ENCODE measurements around the gene IFI35.
"Not testable (repeated sequence)": the region's sequence is repeated elsewhere in the genome, so short reads cannot be mapped to it uniquely, and the experiment has no call there.

Gene IFI35

DNA sequence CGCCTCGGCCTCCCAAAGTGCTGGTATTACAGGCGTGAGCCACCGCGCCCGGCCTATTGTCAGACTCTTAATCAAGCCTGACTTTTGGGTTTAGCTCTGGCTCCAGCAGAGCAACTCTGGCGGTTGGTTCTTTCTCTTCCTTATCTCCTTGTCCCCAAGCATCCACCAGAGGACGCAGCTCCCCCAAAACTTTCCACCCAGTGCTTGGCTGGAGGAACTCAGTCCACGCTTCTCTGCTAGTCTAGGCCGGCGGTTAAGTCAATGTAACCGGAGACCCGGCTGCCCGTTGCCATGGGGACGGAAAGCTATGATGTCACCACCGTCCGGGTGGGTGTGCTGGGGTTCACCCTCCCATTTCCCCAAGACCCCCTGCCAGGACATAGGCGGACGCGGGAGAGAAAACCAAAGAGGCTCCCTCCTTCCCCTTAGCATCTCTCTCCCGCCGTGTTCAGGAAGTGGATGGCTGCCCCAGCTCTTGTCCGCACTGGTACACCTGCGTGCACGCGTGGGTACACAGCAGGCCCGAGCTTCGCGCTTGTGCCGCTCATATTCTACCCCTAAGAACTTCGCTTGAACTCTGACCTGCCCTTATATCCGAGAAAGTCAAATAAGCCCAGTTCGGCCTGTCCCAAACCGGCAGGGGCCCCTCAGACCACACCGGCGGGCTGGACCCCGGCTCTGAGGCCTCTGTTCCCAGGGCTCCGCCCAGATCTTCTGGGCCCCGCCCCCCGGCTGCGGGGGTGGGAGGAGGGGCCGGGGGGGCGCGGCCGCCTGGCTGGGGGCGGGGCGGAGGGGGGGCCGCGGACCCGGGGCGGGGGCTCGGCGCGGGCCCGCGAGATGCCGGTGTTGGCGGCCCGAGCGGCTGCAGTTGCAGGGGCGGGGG lies 18.1 kb downstream of the IFI35 start, which contains the start of gene RND2:
TSS of gene RND2 (plus strand) at position 825 of the 883 bp plus-strand sequence. CDS start 117 bp downstream, outside the sequence.
- DNase-seq = peak; percentile 74

DNA sequence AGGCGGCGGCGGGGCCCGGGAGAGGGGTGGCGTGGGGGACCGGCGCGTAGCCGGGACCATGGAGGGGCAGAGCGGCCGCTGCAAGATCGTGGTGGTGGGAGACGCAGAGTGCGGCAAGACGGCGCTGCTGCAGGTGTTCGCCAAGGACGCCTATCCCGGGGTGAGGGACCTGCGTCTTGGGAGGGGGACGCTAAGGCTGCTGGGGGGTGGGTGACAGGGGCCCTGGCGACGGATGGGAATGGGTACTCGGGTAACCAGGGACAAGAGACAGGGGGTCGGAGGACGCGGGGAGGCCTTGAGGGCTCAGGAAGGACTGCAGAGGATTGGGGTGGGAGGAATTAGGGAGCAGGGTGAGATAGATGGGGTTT lies 18.7 kb downstream of the IFI35 start:
- no peak for DNase-seq

DNA sequence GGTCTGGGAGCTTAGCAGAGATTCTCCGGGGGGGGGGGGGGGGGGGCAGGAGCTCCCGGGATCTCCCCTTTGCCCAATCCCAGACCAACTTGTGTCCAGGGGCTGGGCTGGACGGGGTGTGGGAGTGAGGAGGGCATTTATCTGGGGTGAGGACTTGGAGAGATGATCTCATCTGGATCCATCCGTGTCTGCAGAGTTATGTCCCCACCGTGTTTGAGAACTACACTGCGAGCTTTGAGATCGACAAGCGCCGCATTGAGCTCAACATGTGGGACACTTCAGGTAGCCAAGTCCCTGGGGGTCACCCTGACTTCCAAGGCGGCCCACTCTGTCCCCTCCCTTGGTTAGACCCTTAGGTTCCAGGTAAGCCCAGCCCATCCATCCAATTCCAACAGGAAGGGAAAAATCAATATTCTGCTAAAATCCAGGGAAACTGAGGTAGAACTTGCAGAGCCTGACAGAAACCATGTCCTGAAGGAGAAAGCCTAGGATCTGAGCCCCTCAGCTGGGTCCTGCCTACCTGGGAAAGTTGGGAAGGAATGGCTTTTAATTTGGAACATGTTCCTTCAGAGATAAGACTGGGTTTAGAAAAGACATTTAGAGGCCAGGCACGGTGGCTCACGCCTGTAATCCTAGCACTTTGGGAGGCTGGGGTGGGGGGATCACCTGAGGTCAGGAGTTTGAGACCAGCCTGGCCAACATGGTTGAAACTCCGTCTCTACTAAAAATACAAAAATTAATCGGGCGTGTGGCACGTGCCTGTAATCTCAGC lies 19.4 kb downstream of the IFI35 start:
- no peak for DNase-seq

DNA sequence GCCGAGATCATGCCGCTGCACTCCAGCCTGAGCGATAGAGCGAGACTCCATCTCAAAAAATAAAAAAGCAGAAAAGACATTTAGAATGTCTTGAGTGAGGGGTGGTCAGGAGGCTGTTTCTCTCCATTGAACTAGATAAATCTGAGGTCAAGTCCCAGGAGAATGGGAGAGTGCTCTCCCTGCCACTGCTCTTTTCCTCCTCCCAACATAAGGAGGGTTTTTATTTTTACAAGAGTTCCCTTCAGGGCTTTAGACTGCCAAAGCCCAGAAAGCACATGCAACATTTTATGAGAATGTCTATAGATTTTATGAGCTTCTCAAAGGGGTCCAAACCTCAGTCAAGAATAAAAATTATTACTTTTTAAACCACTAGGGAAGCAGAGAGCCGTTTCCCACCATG lies 20.0 kb downstream of the IFI35 start:
- no peak for DNase-seq

DNA sequence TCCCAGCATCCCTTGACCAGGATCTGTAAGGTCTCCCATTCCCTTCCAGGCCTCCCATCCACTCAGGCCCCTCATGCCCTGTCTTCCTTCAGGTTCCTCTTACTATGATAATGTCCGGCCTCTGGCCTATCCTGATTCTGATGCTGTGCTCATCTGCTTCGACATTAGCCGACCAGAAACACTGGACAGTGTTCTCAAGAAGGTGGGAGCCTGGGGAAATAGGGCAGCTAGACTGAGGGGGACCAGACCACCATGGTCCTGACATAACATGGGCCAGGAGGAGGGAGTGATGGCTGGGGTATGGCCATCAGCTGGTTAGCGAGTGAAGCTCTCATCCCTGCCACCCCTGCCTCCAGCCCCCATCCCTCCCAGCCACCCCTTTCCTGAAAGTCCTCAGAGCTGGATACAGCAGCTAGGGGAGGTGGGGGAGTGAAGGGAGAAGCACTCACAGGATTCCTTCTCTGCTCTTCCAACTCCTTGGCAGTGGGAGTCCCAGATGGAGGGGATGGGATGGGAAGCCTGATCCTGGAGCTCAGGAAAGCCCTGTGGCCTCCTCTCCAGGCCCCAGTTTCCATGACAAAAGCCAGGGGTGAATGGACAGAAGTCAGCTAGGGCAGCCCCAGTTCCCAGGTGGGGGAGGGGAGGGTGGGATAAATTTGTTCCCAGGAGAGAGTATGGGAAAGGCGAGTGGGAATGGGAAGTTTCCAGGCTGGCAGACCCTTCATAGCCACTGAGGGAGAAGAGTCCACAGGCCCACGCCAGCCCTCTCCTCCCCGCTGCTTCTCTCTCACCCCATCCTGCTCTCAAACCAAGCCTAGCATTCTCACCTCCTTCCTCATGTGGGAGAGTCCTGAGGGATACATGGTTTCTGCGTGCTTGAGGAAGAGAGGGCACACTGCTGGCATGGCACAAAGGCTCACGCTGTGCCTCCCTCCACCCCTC lies 20.8 kb downstream of the IFI35 start:
- no peak for DNase-seq

DNA sequence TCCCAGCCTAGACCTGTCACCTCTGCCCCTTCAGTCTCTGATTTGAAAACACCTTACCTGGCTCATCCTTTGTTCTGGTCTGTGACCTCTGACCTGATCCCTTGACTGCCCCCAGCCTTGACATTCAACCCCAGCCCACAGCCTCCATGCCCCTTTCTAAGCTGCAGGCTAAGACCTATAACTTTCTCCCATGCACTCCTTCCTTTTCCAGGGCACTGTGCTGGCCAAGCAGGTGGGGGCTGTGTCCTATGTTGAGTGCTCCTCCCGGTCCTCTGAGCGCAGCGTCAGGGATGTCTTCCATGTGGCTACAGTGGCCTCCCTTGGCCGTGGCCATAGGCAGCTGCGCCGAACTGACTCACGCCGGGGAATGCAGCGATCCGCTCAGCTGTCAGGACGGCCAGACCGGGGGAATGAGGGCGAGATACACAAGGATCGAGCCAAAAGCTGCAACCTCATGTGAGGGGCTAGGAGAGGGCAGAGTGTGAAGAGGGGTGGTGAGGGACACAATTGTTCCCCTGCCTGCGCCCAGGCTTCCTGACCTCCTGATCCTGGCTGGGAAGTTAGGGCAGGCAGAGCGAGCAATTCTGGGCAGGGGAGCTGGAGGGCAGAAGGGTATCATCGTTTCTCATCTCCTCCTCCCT lies 21.8 kb downstream of the IFI35 start:
- DNase-seq = no peak

DNA sequence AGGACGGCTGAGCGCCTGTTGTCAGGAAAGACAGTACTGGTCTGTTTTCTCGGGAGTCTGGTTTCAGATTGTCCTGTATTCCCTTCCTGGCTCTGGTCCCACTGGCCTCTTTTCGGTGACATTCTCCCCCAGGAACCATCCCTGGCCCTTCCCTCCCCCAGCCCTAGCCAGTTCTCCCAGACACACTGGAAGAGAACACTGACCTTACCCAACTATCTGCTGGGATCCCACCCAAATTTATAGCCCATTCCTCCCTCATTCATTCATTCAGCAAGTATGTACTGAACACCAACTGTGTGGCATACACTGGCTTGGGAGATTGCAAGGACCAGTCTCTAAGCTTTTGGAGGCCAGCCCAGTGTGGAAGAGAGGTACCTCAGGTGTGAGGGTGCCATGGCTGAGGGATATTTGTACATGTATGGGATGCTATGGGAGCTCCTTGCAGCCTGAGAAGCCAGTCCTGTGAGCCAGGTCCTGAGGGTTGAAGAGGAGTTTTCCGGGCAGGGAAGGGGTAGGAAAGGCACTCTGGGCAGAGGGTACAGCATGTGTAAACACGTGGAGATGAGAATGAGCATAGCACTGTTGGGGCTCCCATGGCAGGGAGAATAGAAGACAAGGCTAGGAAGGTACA lies 23.7 kb downstream of the IFI35 start:
- no peak for DNase-seq

DNA sequence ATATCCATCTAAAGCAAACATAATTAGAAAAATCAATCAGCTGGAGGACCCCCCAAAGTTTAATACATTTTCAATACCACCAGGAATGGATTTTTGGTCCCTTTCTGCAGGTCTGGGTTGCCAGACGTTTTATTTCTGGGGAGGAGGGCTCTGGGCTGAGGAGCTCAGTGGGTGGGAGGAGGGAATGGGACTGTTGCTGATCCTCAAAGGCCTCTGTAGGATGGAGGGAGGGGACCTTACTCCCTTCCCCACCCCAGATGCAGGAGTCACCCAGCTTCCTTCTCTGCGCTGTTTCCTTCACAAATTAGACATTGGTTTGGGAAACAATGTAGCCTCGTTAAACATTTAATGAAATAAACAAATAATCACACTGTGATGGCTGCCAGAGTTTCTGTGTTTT lies 25.1 kb downstream of the IFI35 start:
- no peak for DNase-seq

DNA sequence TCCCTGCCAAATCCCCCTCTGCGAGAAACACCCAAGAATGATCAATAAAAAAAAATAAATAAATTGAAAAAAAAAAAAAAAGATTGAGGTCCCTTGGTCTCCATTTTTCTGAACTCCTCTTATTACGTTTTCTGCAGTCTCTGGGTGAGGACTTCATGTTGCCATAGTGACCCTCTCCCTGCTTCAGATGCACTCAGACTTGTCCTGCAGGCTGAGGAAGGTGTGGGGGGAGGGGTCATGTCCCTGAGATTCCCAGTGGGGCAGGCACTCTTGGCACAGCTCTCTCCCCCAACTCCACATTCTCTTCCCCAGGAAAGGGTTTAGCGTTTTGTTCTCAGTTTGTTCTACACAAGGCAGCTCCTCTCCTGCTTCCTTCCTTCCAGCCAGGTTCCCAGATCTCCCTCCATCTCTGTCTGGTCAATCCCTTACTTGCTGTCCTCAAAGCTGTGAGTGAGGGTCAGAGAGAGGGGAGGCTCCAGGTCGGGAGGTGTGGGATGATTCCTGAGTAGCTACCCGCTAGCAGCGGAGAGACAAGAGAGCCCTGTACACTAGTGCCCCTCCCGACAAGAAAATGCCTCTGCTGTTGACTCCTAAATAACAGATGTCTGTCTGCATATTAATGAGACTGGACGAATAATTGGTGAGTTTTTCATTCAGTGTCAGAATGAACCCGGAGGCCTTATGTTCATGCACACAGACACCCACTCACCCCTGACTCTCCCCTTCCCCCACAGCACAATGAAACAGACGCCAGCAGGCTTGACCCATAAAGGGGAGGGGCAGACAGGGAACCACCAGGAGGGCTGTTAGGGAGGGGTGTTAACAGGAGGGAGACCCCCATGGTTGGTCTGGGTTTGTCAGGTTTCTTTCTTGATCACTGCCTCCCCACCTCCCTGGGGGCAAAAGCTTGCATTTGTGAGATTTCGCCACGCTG lies 27.6 kb downstream of the IFI35 start:
- DNase-seq = no peak

DNA sequence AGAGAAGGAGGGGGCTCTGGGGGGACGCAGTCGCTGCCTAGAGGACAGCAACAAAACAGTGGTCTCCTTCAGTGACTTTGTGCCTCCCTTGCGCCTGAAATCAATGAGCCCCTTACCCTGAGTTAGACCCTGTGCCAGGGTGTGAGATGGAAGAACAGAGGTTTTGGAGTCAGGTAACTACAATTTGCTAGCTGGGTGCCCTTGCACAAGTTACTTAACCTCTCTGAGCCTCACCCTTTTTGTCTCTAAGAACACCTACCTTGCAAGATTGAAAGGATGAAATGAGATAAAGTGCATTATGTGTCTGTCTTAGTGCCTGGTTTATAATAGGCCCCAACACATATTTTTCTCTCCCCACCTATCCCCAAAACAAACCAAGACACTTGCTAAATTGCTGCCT lies 28.3 kb downstream of the IFI35 start:
- DNase-seq = no peak

DNA sequence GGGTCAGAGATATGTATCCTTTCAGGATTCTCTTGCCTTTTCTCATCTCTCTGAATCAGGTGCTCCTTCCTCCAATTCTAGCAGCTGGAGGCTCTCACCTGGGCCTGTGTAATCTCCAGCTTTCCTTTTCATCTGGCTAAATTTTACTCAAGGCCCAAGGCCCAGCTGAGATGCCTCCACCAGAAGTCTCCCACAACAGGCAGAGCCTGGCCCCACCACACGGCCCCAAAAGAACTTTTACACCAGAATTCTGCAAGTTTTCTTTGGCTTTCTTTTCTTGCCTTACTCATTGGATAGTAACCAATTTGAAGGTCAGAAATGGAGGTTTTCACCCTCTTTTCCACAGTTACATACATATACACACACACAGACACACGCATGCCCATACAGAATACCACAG lies 33.1 kb downstream of the IFI35 start:
- DNase-seq = no peak

DNA sequence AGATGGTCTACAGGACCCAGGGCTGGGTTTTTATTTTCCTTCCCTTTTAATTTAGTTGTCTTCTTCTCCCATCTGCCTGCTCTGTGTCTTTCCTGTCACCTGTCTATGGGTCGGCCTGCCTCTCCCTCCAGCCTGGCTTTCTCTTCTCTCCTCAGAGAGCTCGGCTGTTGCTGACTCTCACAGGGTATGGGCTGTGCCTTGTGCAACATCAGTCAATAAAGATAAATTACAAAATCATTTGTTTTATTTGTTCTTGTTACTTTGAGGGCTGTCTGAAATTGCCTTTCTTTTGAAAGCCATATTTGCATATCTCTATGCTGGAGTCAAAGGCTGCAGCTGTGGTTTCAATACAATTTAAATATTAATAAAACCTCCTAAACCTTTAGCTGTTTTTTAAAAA lies 34.1 kb downstream of the IFI35 start:
- no peak for DNase-seq

DNA sequence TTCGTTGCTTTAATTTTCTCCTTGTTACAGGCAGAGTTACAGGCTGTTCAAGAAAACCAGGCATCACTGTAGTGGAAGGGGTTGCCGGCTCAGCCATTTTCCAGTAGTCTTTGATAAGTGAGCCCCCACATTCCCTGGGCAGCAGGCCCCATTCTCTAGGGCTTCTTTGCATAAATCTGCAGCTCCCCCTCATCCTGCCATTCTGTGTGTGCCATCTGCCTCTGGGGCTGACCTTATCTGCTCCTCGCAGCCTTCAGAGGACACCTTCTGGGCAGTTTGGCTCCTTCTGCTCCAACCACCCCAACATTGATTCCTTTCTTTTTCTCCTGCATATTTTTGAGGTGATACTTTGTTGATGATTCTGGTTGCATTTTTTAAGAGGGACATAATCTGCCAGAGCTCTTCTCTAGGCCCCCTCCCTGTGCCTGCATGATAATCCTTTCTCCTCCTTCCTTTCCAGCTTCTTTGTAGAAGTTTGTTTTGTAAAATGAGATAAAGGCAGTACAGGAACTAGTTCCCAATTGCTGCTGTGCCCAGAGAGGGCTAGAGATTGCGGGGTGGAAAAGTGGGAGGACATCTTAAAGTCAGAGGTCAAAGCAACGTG lies 35.5 kb downstream of the IFI35 start:
- DNase-seq = no peak

DNA sequence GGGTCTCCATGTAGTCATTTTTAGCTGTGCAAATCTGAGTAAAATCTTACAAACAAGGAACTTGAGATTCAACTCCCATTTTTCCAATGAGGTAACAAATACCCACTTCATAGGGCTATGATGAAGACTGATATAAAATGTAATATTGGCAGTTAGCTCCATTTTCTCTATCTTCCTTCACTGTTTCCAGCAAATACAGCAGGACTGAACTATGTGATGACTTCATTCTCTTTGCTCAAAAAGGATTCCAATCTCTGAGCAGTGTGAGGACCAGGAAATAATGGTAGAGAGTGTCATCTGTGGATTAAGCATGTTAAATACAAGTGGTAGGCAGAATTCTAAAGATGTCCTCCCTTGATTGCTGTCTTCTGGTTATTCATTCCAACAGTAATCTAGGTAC lies 36.7 kb downstream of the IFI35 start:
- no peak for DNase-seq

DNA sequence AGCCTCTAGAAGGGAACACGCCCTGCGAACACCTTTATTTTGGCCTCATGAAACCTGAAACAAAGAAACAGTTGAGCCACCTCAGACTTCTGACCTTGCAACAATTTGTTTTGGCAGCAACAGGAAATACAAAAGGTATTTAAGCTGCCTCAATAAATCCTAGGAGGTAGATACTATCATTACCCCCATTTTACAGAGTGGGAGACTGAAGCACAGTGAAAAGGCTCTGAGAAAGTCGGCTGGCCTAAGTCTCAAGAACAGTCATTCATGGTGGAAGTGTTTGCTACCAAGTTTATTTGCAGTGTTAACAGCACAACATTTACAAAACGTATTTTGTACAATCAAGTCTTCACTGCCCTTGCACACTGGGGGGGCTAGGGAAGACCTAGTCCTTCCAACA lies 37.4 kb downstream of the IFI35 start:
- no peak for DNase-seq

DNA sequence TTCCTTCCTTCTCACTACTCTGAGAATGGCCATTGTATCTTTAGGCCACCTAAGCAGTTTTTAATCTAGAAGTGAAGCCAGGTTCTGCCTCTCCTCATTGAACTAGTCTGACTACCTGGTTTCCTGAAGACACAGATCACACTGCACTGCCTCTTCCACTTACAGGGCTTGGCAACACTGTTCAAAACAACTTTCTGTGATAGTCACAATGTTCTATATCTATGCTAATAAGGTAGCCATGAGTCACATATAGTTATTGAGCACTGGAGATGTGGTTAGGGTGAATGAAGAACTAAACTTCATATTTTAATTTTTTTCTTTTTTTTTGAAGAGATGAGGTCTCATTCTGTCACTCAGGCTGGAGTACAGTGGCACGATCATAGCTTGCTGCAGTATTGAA lies 45.4 kb downstream of the IFI35 start:
- no peak for DNase-seq

DNA sequence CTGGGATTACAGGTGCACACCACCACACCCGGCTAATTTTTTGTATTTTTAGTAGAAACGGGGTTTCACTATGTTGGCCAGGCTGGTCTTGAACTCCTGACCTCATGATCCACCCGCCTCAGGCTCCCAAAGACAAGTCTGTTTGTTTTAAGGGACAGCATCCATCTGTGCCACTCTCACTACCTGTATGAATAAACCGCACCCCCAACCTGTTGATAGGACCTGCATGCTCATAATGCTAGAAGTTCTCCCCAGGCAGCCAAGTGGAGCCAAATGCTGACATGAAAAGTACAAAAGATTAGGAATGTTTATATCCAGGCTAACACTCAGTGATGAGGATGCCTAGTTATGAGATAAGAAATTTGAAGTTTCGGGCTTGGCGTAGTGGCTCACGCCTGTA lies 46.4 kb downstream of the IFI35 start:
- not testable (repeated sequence) for DNase-seq

DNA sequence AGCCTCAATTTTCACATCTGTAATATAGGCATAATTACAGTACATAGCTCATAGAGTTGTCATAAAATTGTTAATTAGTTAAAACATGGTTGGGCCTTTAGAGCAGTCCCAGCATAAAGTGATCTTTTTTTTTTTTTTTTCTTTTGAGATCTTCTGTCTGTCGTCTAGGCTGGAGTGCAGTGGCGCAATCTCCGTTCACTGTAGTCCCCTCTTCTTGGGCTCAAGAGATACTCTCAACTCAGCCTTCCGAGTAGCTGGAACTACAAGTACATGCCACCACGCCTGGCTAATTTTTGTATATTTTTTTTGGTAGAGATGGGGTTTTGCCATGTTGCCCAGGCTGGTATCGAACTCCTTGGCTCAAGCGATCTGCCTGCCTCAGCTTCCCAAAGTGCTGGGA lies 49.5 kb downstream of the IFI35 start:
- no peak for DNase-seq

DNA sequence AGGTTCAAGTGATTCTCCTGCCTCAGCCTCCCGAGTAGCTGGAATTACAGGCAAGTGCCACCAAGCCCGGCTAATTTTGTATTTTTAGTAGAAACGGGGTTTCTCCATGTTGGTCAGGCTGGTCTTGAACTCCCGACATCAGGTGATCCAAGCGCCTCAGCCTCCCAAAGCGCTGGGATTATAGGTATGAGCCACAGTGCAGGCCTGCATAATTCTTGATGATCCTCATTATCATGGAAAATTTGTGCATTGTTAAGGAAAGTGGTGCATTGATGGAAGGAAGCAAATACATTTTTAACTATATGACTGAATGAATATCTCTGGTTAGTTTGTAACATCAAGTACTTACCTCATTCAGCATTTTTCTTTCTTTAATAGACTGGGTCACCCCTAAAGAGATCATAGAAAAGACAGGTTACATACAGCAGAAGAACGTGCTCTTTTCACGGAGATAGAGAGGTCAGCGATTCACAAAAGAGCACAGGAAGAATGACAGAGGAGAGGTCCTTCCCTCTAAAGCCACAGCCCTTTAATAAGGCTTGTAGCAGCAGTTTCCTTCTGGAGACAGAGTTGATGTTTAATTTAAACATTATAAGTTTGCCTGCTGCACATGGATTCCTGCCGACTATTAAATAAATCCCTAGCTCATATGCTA lies 56.5 kb downstream of the IFI35 start:
- no peak for DNase-seq

Measured in effector CD4-positive, alpha-beta T cell (primary cell).